ENCODE data around the gene BEST4. TPM values are rescaled to one million over a fixed set of nuclear protein-coding genes. Genes with fewer than 3 reads are reported as not detected.
A peak's percentile ranks its signal among the peaks of the same experiment; 100 is the strongest.

The BEST4 gene
- total RNA-seq (0.32 and 0.98 TPM in 2 replicates), polyA plus RNA-seq (1.4 and 1.5 TPM in 2 replicates)

- TF ChIP-seq, protein P1, sequence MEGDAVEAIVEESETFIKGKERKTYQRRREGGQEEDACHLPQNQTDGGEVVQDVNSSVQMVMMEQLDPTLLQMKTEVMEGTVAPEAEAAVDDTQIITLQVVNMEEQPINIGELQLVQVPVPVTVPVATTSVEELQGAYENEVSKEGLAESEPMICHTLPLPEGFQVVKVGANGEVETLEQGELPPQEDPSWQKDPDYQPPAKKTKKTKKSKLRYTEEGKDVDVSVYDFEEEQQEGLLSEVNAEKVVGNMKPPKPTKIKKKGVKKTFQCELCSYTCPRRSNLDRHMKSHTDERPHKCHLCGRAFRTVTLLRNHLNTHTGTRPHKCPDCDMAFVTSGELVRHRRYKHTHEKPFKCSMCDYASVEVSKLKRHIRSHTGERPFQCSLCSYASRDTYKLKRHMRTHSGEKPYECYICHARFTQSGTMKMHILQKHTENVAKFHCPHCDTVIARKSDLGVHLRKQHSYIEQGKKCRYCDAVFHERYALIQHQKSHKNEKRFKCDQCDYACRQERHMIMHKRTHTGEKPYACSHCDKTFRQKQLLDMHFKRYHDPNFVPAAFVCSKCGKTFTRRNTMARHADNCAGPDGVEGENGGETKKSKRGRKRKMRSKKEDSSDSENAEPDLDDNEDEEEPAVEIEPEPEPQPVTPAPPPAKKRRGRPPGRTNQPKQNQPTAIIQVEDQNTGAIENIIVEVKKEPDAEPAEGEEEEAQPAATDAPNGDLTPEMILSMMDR (IDR thresholded peaks at IDR 0.05; ENCODE audit: low read depth, low read length) = no peak
- no peaks in the 10 kb centered on the region for H3K27me3 ChIP-seq
- no peak within 1 kb of the TSS for H3K4me3 ChIP-seq
- DNase-seq (ENCODE audit: low read depth in 1 of 2, low spot score in 1 of 2) = no peak
- no peaks in the 10 kb centered on the region for H3K9me3 ChIP-seq (ENCODE audit: low read depth)
- H3K4me1 ChIP-seq (ENCODE audit: low read depth) = peaks cover 9% of the 10 kb centered on the region
- H3K27ac ChIP-seq = no peak within 1 kb of the TSS
- H3K36me3 ChIP-seq = no peaks in the 10 kb centered on the region
Observed at GRCh38 chr1:44788120-44788860, at the start of gene BEST4. Gene BEST4 (minus strand): TSS chr1:44788170. CDS start chr1:44787705, 465 bp downstream.

DNA sequence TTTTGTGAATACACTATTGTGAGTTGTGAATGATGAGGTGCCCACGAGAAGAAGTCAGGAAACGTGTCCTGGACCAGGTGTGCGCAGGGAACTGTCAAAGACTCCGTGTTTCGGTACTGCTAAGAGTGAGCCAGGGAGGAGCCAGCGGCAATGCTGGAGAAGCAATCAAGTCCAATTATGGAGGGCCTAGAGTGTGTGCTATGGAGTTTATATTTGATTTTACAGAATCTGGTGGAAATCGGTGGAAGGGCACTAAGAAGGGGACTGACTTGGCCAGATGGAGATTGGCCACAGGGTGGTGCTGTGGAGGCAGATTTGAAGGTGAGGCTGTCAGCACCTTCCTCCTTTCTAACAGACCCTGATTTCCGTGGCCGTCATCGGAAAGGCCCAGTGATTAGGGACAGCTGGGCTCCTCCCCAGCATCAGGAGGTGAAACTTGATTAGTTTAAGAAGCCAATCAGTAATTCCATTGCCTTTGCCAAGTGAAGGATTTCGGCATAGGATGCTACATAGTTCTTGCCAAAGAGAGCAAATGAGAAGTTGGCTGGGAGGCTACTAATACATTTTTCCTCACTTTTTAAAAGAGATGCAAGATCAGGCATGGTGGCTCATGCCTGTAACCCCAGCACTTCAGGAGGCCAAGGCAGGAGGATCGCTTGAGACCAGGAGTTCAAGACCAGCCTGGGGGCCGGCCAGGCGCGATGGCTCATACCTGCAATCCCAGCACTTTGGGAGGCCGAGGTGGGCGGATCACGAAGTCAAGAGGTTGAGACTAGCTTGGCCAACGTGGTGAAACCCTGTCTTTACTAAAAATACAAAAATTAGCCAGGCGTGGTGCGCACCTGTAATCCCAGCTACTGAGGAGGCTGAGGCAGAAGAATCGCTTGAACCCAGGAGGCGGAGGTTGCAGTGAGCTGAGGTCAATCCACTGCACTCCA lies 48.0 kb upstream of the BEST4 start:
- H3K4me3 ChIP-seq = no peak overlapping the region
- H3K9me3 ChIP-seq (ENCODE audit: low read depth) = no peaks in the 10 kb centered on the region
- no peaks in the 10 kb centered on the region for H3K36me3 ChIP-seq
- DNase-seq (ENCODE audit: low read depth in 1 of 2, low spot score in 1 of 2) = peak; percentile 84 to 93
- peaks cover 6% of the 10 kb centered on the region for H3K4me1 ChIP-seq (ENCODE audit: low read depth)
- TF ChIP-seq, protein P1 (IDR thresholded peaks at IDR 0.05; ENCODE audit: low read depth, low read length) = peak; percentile 89
- H3K27me3 ChIP-seq = no peaks in the 10 kb centered on the region
- no peak overlapping the region for H3K27ac ChIP-seq

DNA sequence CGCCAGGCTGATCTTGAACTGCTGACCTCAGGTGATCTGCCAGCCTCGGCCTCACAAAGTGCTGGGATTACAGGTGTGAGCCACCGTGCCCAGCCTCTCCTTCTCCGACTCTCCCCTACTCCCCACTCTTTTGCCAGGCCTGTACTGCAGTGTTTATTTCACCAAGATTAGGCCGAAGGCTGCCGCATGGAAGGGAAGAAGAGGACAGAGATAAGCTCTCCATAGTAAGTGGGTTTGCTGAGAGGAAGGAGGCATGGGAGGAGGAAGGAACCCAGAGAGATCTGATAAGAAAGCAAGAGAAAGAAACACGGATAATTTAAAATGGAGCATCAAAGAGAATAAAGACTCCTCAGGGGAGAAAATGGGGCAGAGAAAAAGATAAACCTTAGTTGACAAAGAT lies 46.4 kb upstream of the BEST4 start:
- TF ChIP-seq, protein P1 (IDR thresholded peaks at IDR 0.05; ENCODE audit: low read depth, low read length) = no peak
- Histone ChIP-seq H3K4me1 (ENCODE audit: low read depth) (peaks cover 7% of the 10 kb centered on the region), H3K27ac (no peak overlapping the region), H3K27me3 (no peaks in the 10 kb centered on the region), H3K4me3 (no peak overlapping the region), H3K9me3 (ENCODE audit: low read depth) (no peaks in the 10 kb centered on the region), H3K36me3 (no peaks in the 10 kb centered on the region)
- no peak for DNase-seq (ENCODE audit: low read depth in 1 of 2, low spot score in 1 of 2)

- TF ChIP-seq, protein P1 (IDR thresholded peaks at IDR 0.05; ENCODE audit: low read depth, low read length) = no peak
- H3K27ac ChIP-seq = no peak overlapping the region
- H3K9me3 ChIP-seq (ENCODE audit: low read depth) = no peaks in the 10 kb centered on the region
- H3K4me1 ChIP-seq (ENCODE audit: low read depth) = peaks cover 7% of the 10 kb centered on the region
- no peaks in the 10 kb centered on the region for H3K36me3 ChIP-seq
- no peak for DNase-seq (ENCODE audit: low read depth in 1 of 2, low spot score in 1 of 2)
- H3K27me3 ChIP-seq = no peaks in the 10 kb centered on the region
- no peak overlapping the region for H3K4me3 ChIP-seq
Observed at GRCh38 chr1:44832056-44832705, 44.2 kb upstream of the BEST4 start.

DNA sequence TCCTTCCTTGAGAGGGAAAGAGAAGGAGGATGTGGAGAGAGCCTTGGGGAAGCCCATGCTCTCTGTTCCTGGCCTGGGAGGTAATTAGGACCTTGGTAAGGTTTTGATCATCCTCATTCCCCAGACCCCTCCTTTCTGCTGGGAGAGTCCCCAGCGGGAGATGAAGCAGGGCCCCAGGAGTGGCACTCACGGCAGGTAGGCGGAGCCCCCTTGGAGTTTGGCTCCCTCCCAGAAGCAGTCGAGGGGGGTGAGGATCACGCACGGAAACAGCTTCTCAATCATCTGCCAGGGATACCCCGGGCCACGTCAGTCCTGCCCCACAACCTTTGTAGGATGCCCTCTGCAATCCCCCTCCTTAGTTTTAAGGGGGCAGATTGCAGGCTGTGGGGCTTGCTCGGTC lies 43.5 kb upstream of the BEST4 start:
- no peak overlapping the region for H3K4me3 ChIP-seq
- no peaks in the 10 kb centered on the region for H3K36me3 ChIP-seq
- TF ChIP-seq, protein P1 (IDR thresholded peaks at IDR 0.05; ENCODE audit: low read depth, low read length) = no peak
- peaks cover 7% of the 10 kb centered on the region for H3K4me1 ChIP-seq (ENCODE audit: low read depth)
- no peaks in the 10 kb centered on the region for H3K9me3 ChIP-seq (ENCODE audit: low read depth)
- no peaks in the 10 kb centered on the region for H3K27me3 ChIP-seq
- no peak overlapping the region for H3K27ac ChIP-seq
- DNase-seq (ENCODE audit: low read depth in 1 of 2, low spot score in 1 of 2) = no peak
